ENCODE measurements around the gene PSKH1.

GRCh38 chr16:67971111-67971510 lies 78.1 kb downstream of the PSKH1 start:
- TF ChIP-seq CREB5 (CRISPR knock-in tag; IDR thresholded peaks at IDR 0.05; ENCODE audit: low read depth) (no peak), TOX (CRISPR knock-in tag; IDR thresholded peaks at IDR 0.05; ENCODE audit: borderline replicate concordance) (no peak), SNAI2 (CRISPR knock-in tag; IDR thresholded peaks at IDR 0.05) (no peak), OSR1 (CRISPR knock-in tag; IDR thresholded peaks at IDR 0.05) (no peak), ZFP3 (CRISPR knock-in tag; IDR thresholded peaks at IDR 0.05) (no peak)
